Activated T-helper 2 cell treated with anti-CD3 and anti-CD28 coated beads, Interferon-gamma antibody, Interleukin-2, Interleukin-4, amounts not matched to agents 10 μg/mL and 5 μg/mL and 100 μg/mL, durations not matched to agents 14 hours and 24 hours and 36 hours (primary cell): ENCODE measurements around the gene ADAM22. TPM values are rescaled to one million over a fixed set of nuclear protein-coding genes. Genes with fewer than 3 reads are reported as not detected.

Source experiments
- DNase-seq: peaks from one replicate; pipeline ENCODE4 v3.0.0; 2021; ENCODE audit warnings: low spot score
- H3K27ac Mint-ChIP-seq: one replicate; pipeline ENCODE4 v1.8.0; 2021; ENCODE audit warnings: mixed read lengths
- H3K27me3 Mint-ChIP-seq: one replicate; pipeline ENCODE4 v1.8.0; 2021; ENCODE audit warnings: low read depth, mixed read lengths
- H3K36me3 Mint-ChIP-seq: one replicate; pipeline ENCODE4 v1.8.0; 2021; ENCODE audit warnings: low read depth, mixed read lengths
- H3K4me1 Mint-ChIP-seq: one replicate; pipeline ENCODE4 v1.8.0; 2021; ENCODE audit warnings: low read depth, mixed read lengths
- H3K4me3 Mint-ChIP-seq: one replicate; pipeline ENCODE4 v1.8.0; 2021; ENCODE audit warnings: low read depth, mild to moderate bottlenecking, moderate library complexity, mixed read lengths
- H3K9me3 Mint-ChIP-seq: one replicate; pipeline ENCODE4 v1.8.0; 2021; ENCODE audit warnings: mixed read lengths
- intact Hi-C: fragments of 100-400 bp; cut with micrococcal nuclease; formaldehyde crosslinking; loops from one replicate; pipeline ENCODE4 v1.15.1; 2023
- total RNA-seq: library from RNA; stranded (reverse); gene quantifications from 2 replicates; pipeline ENCODE4 v1.2.3, GENCODE V29; 2022

Gene ADAM22
- total RNA-seq, 1 donor from 2014 or later = 3.7 TPM

- peaks cover 5% of the 10 kb centered on the region for H3K9me3 Mint-ChIP-seq
- intact Hi-C loops = no loop called here
- no peak overlapping the region for H3K4me3 Mint-ChIP-seq
- no peak overlapping the region for H3K27ac Mint-ChIP-seq
- H3K4me1 Mint-ChIP-seq = no peaks in the 10 kb centered on the region
- peaks cover 3% of the 10 kb centered on the region for H3K36me3 Mint-ChIP-seq
- H3K27me3 Mint-ChIP-seq = no peaks in the 10 kb centered on the region
- DNase-seq = no peak
Measured at GRCh38 chr7:87968021-87968420, 34.0 kb downstream of the ADAM22 start.

- Mint-ChIP-seq H3K36me3 (no peaks in the 10 kb centered on the region), H3K27ac (no peak overlapping the region), H3K27me3 (no peaks in the 10 kb centered on the region), H3K9me3 (no peaks in the 10 kb centered on the region), H3K4me1 (no peaks in the 10 kb centered on the region), H3K4me3 (no peak overlapping the region)
- intact Hi-C loops = no loop called here
- no peak for DNase-seq
Measured at GRCh38 chr7:87982116-87982515, 48.1 kb downstream of the ADAM22 start.

- Mint-ChIP-seq H3K27ac (no peak overlapping the region), H3K36me3 (no peaks in the 10 kb centered on the region), H3K9me3 (no peaks in the 10 kb centered on the region), H3K27me3 (no peaks in the 10 kb centered on the region), H3K4me1 (no peaks in the 10 kb centered on the region), H3K4me3 (no peak overlapping the region)
- intact Hi-C loops = no loop called here
- DNase-seq = no peak
Measured at GRCh38 chr7:87984088-87984487, 50.0 kb downstream of the ADAM22 start.

- no peak for DNase-seq
Measured at GRCh38 chr7:87993269-87993668, 59.2 kb downstream of the ADAM22 start.

GRCh38 chr7:87999261-87999660 is 65.2 kb downstream of the ADAM22 start:
- no peaks in the 10 kb centered on the region for H3K4me1 Mint-ChIP-seq
- H3K27me3 Mint-ChIP-seq = no peaks in the 10 kb centered on the region
- no peak overlapping the region for H3K27ac Mint-ChIP-seq
- no peaks in the 10 kb centered on the region for H3K9me3 Mint-ChIP-seq
- H3K4me3 Mint-ChIP-seq = no peak overlapping the region
- intact Hi-C loops = no loop called here
- no peak for DNase-seq
- H3K36me3 Mint-ChIP-seq = no peaks in the 10 kb centered on the region

More at GRCh38 chr7:87993269-87993668, 59.2 kb downstream of the ADAM22 start:
- Mint-ChIP-seq H3K4me1 (no peaks in the 10 kb centered on the region), H3K27ac (no peak overlapping the region), H3K4me3 (no peak overlapping the region), H3K36me3 (no peaks in the 10 kb centered on the region), H3K9me3 (no peaks in the 10 kb centered on the region), H3K27me3 (no peaks in the 10 kb centered on the region)
- intact Hi-C loops = no loop called here

- no peak overlapping the region for H3K4me3 Mint-ChIP-seq
- DNase-seq = no peak
- H3K27me3 Mint-ChIP-seq = no peaks in the 10 kb centered on the region
- no peaks in the 10 kb centered on the region for H3K9me3 Mint-ChIP-seq
- no peaks in the 10 kb centered on the region for H3K36me3 Mint-ChIP-seq
- intact Hi-C loops = no loop called here
- no peak overlapping the region for H3K27ac Mint-ChIP-seq
- no peaks in the 10 kb centered on the region for H3K4me1 Mint-ChIP-seq
Measured at GRCh38 chr7:88001744-88002530, 67.9 kb downstream of the ADAM22 start.

GRCh38 chr7:88002617-88003016 is 68.6 kb downstream of the ADAM22 start:
- no peaks in the 10 kb centered on the region for H3K4me1 Mint-ChIP-seq
- intact Hi-C loops = no loop called here
- H3K4me3 Mint-ChIP-seq = no peak overlapping the region
- H3K27ac Mint-ChIP-seq = no peak overlapping the region
- no peaks in the 10 kb centered on the region for H3K27me3 Mint-ChIP-seq
- no peaks in the 10 kb centered on the region for H3K36me3 Mint-ChIP-seq
- H3K9me3 Mint-ChIP-seq = no peaks in the 10 kb centered on the region
- DNase-seq = no peak

GRCh38 chr7:88003581-88003980 is 69.5 kb downstream of the ADAM22 start:
- Mint-ChIP-seq H3K4me1 (no peaks in the 10 kb centered on the region), H3K36me3 (no peaks in the 10 kb centered on the region), H3K27ac (no peak overlapping the region), H3K27me3 (no peaks in the 10 kb centered on the region), H3K9me3 (no peaks in the 10 kb centered on the region), H3K4me3 (no peak overlapping the region)
- DNase-seq = no peak
- intact Hi-C loops = no loop called here

- Mint-ChIP-seq H3K27ac (no peak overlapping the region), H3K9me3 (no peaks in the 10 kb centered on the region), H3K27me3 (no peaks in the 10 kb centered on the region), H3K36me3 (no peaks in the 10 kb centered on the region), H3K4me1 (no peaks in the 10 kb centered on the region), H3K4me3 (no peak overlapping the region)
- intact Hi-C loops = no loop called here
- no peak for DNase-seq
Measured at GRCh38 chr7:88005191-88005590, 71.1 kb downstream of the ADAM22 start.

- no peaks in the 10 kb centered on the region for H3K9me3 Mint-ChIP-seq
- no peak for DNase-seq
- no peaks in the 10 kb centered on the region for H3K4me1 Mint-ChIP-seq
- H3K36me3 Mint-ChIP-seq = no peaks in the 10 kb centered on the region
- H3K4me3 Mint-ChIP-seq = no peak overlapping the region
- no peaks in the 10 kb centered on the region for H3K27me3 Mint-ChIP-seq
- intact Hi-C loops = no loop called here
- no peak overlapping the region for H3K27ac Mint-ChIP-seq
Measured at GRCh38 chr7:88009651-88010050, 75.6 kb downstream of the ADAM22 start.

GRCh38 chr7:88012086-88012485 is 78.0 kb downstream of the ADAM22 start:
- Mint-ChIP-seq H3K36me3 (no peaks in the 10 kb centered on the region), H3K27me3 (no peaks in the 10 kb centered on the region), H3K27ac (no peak overlapping the region), H3K9me3 (no peaks in the 10 kb centered on the region), H3K4me3 (no peak overlapping the region), H3K4me1 (no peaks in the 10 kb centered on the region)
- intact Hi-C loops = no loop called here
- no peak for DNase-seq

GRCh38 chr7:88013981-88014380 is 79.9 kb downstream of the ADAM22 start:
- intact Hi-C loops = no loop called here
- DNase-seq = no peak
- Mint-ChIP-seq H3K27me3 (no peaks in the 10 kb centered on the region), H3K9me3 (no peaks in the 10 kb centered on the region), H3K4me3 (no peak overlapping the region), H3K27ac (no peak overlapping the region), H3K36me3 (no peaks in the 10 kb centered on the region), H3K4me1 (no peaks in the 10 kb centered on the region)

GRCh38 chr7:88014581-88014980 is 80.5 kb downstream of the ADAM22 start:
- Mint-ChIP-seq H3K27ac (no peak overlapping the region), H3K27me3 (no peaks in the 10 kb centered on the region), H3K9me3 (no peaks in the 10 kb centered on the region), H3K36me3 (no peaks in the 10 kb centered on the region), H3K4me3 (no peak overlapping the region), H3K4me1 (no peaks in the 10 kb centered on the region)
- no peak for DNase-seq
- intact Hi-C loops = no loop called here

- no peak for DNase-seq
- Mint-ChIP-seq H3K27ac (no peak overlapping the region), H3K27me3 (no peaks in the 10 kb centered on the region), H3K4me1 (no peaks in the 10 kb centered on the region), H3K4me3 (no peak overlapping the region), H3K9me3 (no peaks in the 10 kb centered on the region), H3K36me3 (no peaks in the 10 kb centered on the region)
- intact Hi-C loops = no loop called here
Measured at GRCh38 chr7:88015309-88015708, 81.3 kb downstream of the ADAM22 start.
